ENCODE results near the gene PRPF40B.
A peak's percentile ranks its signal among the peaks of the same experiment; 100 is the strongest.

Gene PRPF40B

GRCh38 chr12:49580572-49581535 is 42.5 kb upstream of the PRPF40B start:
- H3K36me3 ChIP-seq (replicated peaks; ENCODE audit: insufficient read depth, low read length), result no peaks in the 10 kb centered on the region
- no peaks in the 10 kb centered on the region for H3K9me3 ChIP-seq (replicated peaks; ENCODE audit: insufficient read depth, low read length)
- H3K27me3 ChIP-seq (replicated peaks; ENCODE audit: insufficient read depth, low read length), result no peaks in the 10 kb centered on the region
- H3K4me1 ChIP-seq (ENCODE audit: low read length), result peaks cover 15% of the 10 kb centered on the region
- H4K20me1 ChIP-seq (ENCODE audit: insufficient read depth, low read length), result no peaks in the 10 kb centered on the region
- H3K27ac ChIP-seq (ENCODE audit: low read length), result peak overlapping the region; percentile 2; the same call in 1 of the 2 replicates
- peak overlapping the region; percentile 12; the same call in 1 of the 2 replicates for H3K4me2 ChIP-seq (ENCODE audit: low read depth, low read length)
- no peak overlapping the region for H3K4me3 ChIP-seq (ENCODE audit: low read length)
- H3K9me2 ChIP-seq (replicated peaks; ENCODE audit: insufficient read depth, low read length), result no peaks in the 10 kb centered on the region
- no peak overlapping the region for H3K9ac ChIP-seq (ENCODE audit: low read length)
- H2AFZ ChIP-seq (ENCODE audit: low read length), result no peak overlapping the region
- peak; percentile 68 for DNase-seq
- no peak for TF ChIP-seq EZH2phosphoT487 (IDR thresholded peaks at IDR 0.05; ENCODE audit: low read length)
- peak; percentile 94 for TF ChIP-seq CTCF (IDR thresholded peaks at IDR 0.05; ENCODE audit: low read length)
- no peak for TF ChIP-seq EZH2 (optimal IDR thresholded peaks at IDR 0.05; ENCODE audit: low read depth, low read length)
- peaks cover 6% of the 10 kb centered on the region; the same call in 1 of the 2 replicates for H3F3A ChIP-seq (ENCODE audit: insufficient read depth, low read length)
- no peaks in the 10 kb centered on the region for H3K79me2 ChIP-seq (ENCODE audit: low read length)

- H3K27ac ChIP-seq (ENCODE audit: low read length), result no peak overlapping the region
- no peaks in the 10 kb centered on the region for H3K27me3 ChIP-seq (replicated peaks; ENCODE audit: insufficient read depth, low read length)
- H3K9me2 ChIP-seq (replicated peaks; ENCODE audit: insufficient read depth, low read length), result no peaks in the 10 kb centered on the region
- H3K4me3 ChIP-seq (ENCODE audit: low read length), result no peak overlapping the region
- no peak overlapping the region for H2AFZ ChIP-seq (ENCODE audit: low read length)
- no peaks in the 10 kb centered on the region for H4K20me1 ChIP-seq (ENCODE audit: insufficient read depth, low read length)
- peaks cover 15% of the 10 kb centered on the region for H3K4me1 ChIP-seq (ENCODE audit: low read length)
- no peak overlapping the region for H3K9ac ChIP-seq (ENCODE audit: low read length)
- no peaks in the 10 kb centered on the region for H3K9me3 ChIP-seq (replicated peaks; ENCODE audit: insufficient read depth, low read length)
- DNase-seq, result no peak
- no peak overlapping the region for H3K4me2 ChIP-seq (ENCODE audit: low read depth, low read length)
- no peaks in the 10 kb centered on the region for H3K79me2 ChIP-seq (ENCODE audit: low read length)
- peaks cover 6% of the 10 kb centered on the region; the same call in 1 of the 2 replicates for H3F3A ChIP-seq (ENCODE audit: insufficient read depth, low read length)
- no peak for TF ChIP-seq CTCF (IDR thresholded peaks at IDR 0.05; ENCODE audit: low read length)
- TF ChIP-seq EZH2phosphoT487 (IDR thresholded peaks at IDR 0.05; ENCODE audit: low read length), result no peak
- TF ChIP-seq EZH2 (optimal IDR thresholded peaks at IDR 0.05; ENCODE audit: low read depth, low read length), result no peak
- no peaks in the 10 kb centered on the region for H3K36me3 ChIP-seq (replicated peaks; ENCODE audit: insufficient read depth, low read length)
These were observed 41.2 kb upstream of the PRPF40B start for GRCh38 chr12:49582201-49582600.

- H3K4me1 ChIP-seq (ENCODE audit: low read length), result peaks cover 15% of the 10 kb centered on the region
- peaks cover 6% of the 10 kb centered on the region; the same call in 1 of the 2 replicates for H3F3A ChIP-seq (ENCODE audit: insufficient read depth, low read length)
- no peaks in the 10 kb centered on the region for H3K9me3 ChIP-seq (replicated peaks; ENCODE audit: insufficient read depth, low read length)
- no peak overlapping the region for H3K4me2 ChIP-seq (ENCODE audit: low read depth, low read length)
- DNase-seq, result no peak
- H3K4me3 ChIP-seq (ENCODE audit: low read length), result no peak overlapping the region
- H3K9ac ChIP-seq (ENCODE audit: low read length), result no peak overlapping the region
- H2AFZ ChIP-seq (ENCODE audit: low read length), result no peak overlapping the region
- no peaks in the 10 kb centered on the region for H3K36me3 ChIP-seq (replicated peaks; ENCODE audit: insufficient read depth, low read length)
- H3K27me3 ChIP-seq (replicated peaks; ENCODE audit: insufficient read depth, low read length), result no peaks in the 10 kb centered on the region
- H3K79me2 ChIP-seq (ENCODE audit: low read length), result no peaks in the 10 kb centered on the region
- TF ChIP-seq CTCF (IDR thresholded peaks at IDR 0.05; ENCODE audit: low read length) (no peak), EZH2 (optimal IDR thresholded peaks at IDR 0.05; ENCODE audit: low read depth, low read length) (no peak), EZH2phosphoT487 (IDR thresholded peaks at IDR 0.05; ENCODE audit: low read length) (no peak)
- no peaks in the 10 kb centered on the region for H3K9me2 ChIP-seq (replicated peaks; ENCODE audit: insufficient read depth, low read length)
- no peak overlapping the region for H3K27ac ChIP-seq (ENCODE audit: low read length)
- H4K20me1 ChIP-seq (ENCODE audit: insufficient read depth, low read length), result no peaks in the 10 kb centered on the region
These were observed 40.5 kb upstream of the PRPF40B start for GRCh38 chr12:49582850-49583249.

Data from MM.1S (cell line).